Liver (tissue), 3 donors: ENCODE data around the gene MEGF6.

Experiments used
- CTCF ChIP-seq: fragments of 150-350 bp; IDR thresholded peaks from 2 replicates; pipeline ENCODE4 v1.5.1; 2017; ENCODE audit warnings: improper control_type of control experiment, low read depth, low read length; ENCODE audit not compliant: missing input control
- EGR1 ChIP-seq, 2 donors: IDR thresholded peaks; 2 replicates each; pipeline ENCODE4 v1.6.1; 2016 to 2018; ENCODE audit warnings: antibody characterized with exemption in 2 of 2, low read depth in 2 of 2
- FOXA1 ChIP-seq: IDR thresholded peaks from 2 replicates; pipeline ENCODE4 v1.6.1; 2016; ENCODE audit warnings: antibody characterized with exemption
- GABPA ChIP-seq, 2 donors: IDR thresholded peaks in 1 of 2; conservative IDR thresholded peaks in 1 of 2; 2 replicates each; pipeline ENCODE4 v1.6.1; 2016; ENCODE audit warnings: antibody characterized with exemption in 2 of 2, mild to moderate bottlenecking in 1 of 2, moderate library complexity in 1 of 2
- HNF4A ChIP-seq, 2 donors: conservative IDR thresholded peaks; 2 replicates each; pipeline ENCODE4 v1.6.1; 2016; ENCODE audit warnings: antibody characterized with exemption in 2 of 2, mild to moderate bottlenecking in 2 of 2
- HNF4G ChIP-seq: IDR thresholded peaks from 2 replicates; pipeline ENCODE4 v1.6.1; 2016; ENCODE audit warnings: antibody characterized with exemption
- MAX ChIP-seq: IDR thresholded peaks from 2 replicates; pipeline ENCODE4 v1.6.1; 2016; ENCODE audit warnings: antibody characterized with exemption
- RAD21 ChIP-seq, 2 donors: IDR thresholded peaks; 2 replicates each; pipeline ENCODE4 v1.6.1; 2016; ENCODE audit warnings: antibody characterized with exemption in 2 of 2, mild to moderate bottlenecking in 2 of 2
- REST ChIP-seq: IDR thresholded peaks from 2 replicates; pipeline ENCODE4 v1.6.1; 2016; ENCODE audit warnings: antibody characterized with exemption, mild to moderate bottlenecking
- SP1 ChIP-seq: IDR thresholded peaks from 2 replicates; pipeline ENCODE4 v1.6.1; 2018; ENCODE audit warnings: antibody characterized with exemption, mild to moderate bottlenecking
- TAF1 ChIP-seq: conservative IDR thresholded peaks from 2 replicates; pipeline ENCODE4 v1.6.1; 2016; ENCODE audit warnings: antibody characterized with exemption, mild to moderate bottlenecking
- YY1 ChIP-seq: IDR thresholded peaks from 2 replicates; pipeline ENCODE4 v1.6.1; 2016; ENCODE audit warnings: antibody characterized with exemption, mild to moderate bottlenecking
- donor health status: healthy.
- donor health status: healthy.

- TF ChIP-seq CTCF: no peak
- no peak for TF ChIP-seq REST
- TF ChIP-seq SP1: no peak
- TF ChIP-seq MAX: no peak
- no peak for TF ChIP-seq EGR1 (IDR thresholded peaks at IDR 0.05; ENCODE audit: low read depth in 2 of 2)
- no peak for TF ChIP-seq RAD21 (IDR thresholded peaks at IDR 0.05)
- TF ChIP-seq YY1: no peak
- no peak for TF ChIP-seq HNF4G
- no peak for TF ChIP-seq HNF4A (conservative IDR thresholded peaks at IDR 0.05)
- no peak for TF ChIP-seq TAF1
- no peak for TF ChIP-seq FOXA1
- TF ChIP-seq GABPA (IDR thresholded peaks at IDR 0.05 in 1 of 2, conservative IDR thresholded peaks at IDR 0.05 in 1 of 2): no peak
Measured at GRCh38 chr1:3541936-3542335, 69.4 kb downstream of the MEGF6 start.
